ENCODE results near the gene CREB3L2.

DNA sequence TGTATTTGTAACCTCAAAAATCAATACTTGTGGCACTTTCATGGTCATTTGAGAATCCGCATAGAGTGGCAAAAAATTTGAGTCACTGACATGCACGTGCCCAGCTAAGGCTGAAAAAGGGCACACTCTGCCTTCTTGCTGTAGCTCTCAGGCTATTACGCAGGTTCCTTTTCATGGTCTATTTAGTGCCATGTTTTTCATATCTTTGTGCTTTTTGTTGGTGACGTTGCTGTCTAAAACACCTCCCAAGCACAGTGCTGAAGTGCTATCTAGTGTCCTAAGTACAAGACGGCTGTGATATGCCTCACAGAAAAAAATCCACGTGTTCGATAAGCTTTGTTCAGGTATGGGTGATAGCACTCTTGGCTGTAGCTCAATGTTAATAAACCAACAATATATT is 50.9 kb downstream of the CREB3L2 start:
- TF ChIP-seq CTCF (IDR thresholded peaks at IDR 0.05) (no peak), POLR2A (IDR thresholded peaks at IDR 0.05) (no peak)

All from lower leg skin (tissue), 3 donors.